A549 treated with AZD9567 at 1 μM for 4 hours (cell line): ENCODE results near the gene REN. TPM values are rescaled to one million over a fixed set of nuclear protein-coding genes. Genes with fewer than 3 reads are reported as not detected.

Source experiments
- total RNA-seq: library from RNA; stranded (reverse); fragments of 200-300 nt; extraction: Qiagen RNA extraction; gene quantifications from 5 replicates; pipeline ENCODE4 v1.2.3, GENCODE V29; 2022; ENCODE audit not compliant: insufficient read depth

Gene REN
- total RNA-seq, result not detected in 5 replicates

GRCh38 chr1:204166219-204166618 lies at the start of gene REN:
Gene REN, minus strand, starts transcription at chr1:204166337. Its CDS starts 44 bp downstream, at chr1:204166293.

GRCh38 chr1:204213668-204214662 lies 47.8 kb upstream of the REN start, which contains the start of gene GOLT1A:
Gene GOLT1A, minus strand, starts transcription at chr1:204213988. Its CDS starts 82 bp downstream, at chr1:204213906.

DNA sequence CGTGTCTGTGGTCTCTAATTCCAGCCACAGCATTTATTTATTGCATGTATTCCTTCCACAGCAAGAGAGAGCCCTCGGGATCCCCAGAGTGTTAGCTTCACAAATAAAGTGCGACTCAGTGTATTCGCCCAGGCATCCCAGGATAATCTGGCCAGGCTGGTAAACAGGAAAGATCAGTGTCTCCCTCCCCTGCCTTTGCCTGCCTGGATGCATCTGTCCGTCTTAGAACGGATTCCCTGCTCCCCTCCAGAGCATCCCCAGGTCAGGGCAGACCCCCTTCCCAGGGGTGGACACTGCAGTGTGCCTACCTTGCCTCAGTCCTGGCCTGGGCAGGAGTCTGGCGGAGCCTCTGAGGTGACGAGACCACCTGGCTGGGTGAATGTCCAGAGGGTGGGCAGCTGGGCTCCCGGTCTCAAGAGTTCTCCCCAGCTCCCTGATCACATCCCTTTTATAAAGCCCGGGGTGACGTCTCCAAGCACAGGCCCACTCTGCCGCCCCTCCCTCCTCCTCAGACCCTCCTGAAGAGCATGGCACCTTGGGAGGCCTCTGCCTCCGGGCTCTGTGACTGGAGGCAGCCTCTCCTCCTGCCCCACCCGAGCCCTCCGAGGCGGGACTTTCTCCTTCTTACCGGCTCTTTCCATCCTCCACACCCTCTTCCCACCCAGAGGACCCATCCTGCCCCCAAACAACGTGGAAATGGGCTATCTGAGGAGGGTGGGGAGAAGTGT lies 30.1 kb upstream of the REN start, which contains the start of gene KISS1:
TSS of gene KISS1 (minus strand) at position 424 of the 728 bp plus-strand sequence. CDS start 3,615 bp downstream, outside the sequence.

DNA sequence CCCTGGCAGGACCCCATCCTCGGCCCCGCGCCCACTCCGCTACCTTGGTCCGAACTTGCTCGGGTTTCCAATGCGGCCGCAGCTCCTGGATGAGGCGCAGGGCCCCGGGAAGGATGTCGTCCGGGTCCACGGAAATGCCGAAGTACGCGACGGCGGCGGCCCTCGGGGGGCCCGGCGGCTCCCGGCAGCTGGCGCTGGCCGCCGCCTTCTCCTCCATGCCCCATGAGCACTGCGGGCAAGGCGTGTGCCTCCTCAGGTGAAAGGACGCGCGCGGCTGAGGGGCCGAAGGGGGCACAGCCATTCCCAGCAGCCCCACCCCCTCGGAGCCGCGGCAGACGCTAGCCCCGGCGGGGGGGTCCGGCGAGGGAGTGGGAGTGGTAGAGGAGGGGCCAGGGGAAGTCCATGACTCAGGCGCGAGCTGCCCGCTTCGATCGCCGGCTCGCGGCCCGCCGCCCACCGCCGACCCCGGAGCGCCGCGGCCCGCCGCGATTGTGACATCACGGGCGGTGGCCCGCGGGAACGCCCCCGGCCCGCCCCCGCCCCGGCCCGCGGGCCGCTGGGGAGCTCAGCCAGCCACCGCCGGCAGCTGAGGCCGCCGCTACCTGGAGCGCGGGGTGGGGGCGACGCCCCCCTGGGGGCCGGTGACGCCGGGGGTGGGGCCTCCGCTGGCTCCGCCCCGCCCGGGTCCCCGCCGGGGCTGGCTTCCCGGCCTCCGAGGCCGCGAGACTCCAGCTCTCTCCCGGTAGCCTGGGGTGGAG lies 14.4 kb downstream of the REN start, which contains the start of gene ETNK2:
TSS of gene ETNK2 (minus strand) at position 493 of the 758 bp plus-strand sequence. CDS start at position 301, 192 bp downstream.

Other genes starting within 250 kb of the REN start
- gene SOX13, start 93.2 kb downstream of the REN start, total RNA-seq, result 10.9 to 21.5 TPM (median 19.7 TPM) in 5 replicates
- gene ETNK2, start 14.3 kb downstream of the REN start, total RNA-seq, result 7.0 to 10.9 TPM (median 8.0 TPM) in 5 replicates
- 0.37 to 0.83 TPM (median 0.52 TPM) in 4 of 5 replicates, not detected in the other for gene KISS1, start 30.2 kb upstream of the REN start, total RNA-seq
- gene GOLT1A, start 47.7 kb upstream of the REN start, total RNA-seq, result 2.6 to 9.0 TPM (median 4.2 TPM) in 5 replicates
- gene PLEKHA6, start 193.6 kb upstream of the REN start, total RNA-seq, result 11.0 to 30.8 TPM (median 28.1 TPM) in 5 replicates
- gene PPP1R15B, start 245.5 kb upstream of the REN start, total RNA-seq, result 24.4 to 32.7 TPM (median 25.4 TPM) in 5 replicates